IgD-negative memory B cell (primary cell): ENCODE data around the gene PKIB. TPM values are rescaled to one million over a fixed set of nuclear protein-coding genes. Genes with fewer than 3 reads are reported as not detected.
"Not testable (repeated sequence)": the region's sequence is repeated elsewhere in the genome, so short reads cannot be mapped to it uniquely, and the experiment has no call there.

ENCODE experiments used
- H3K27ac Mint-ChIP-seq, 3 donors: one replicate each; pipeline ENCODE4 v1.8.0; 2020 to 2022; ENCODE audit warnings: mild to moderate bottlenecking in 3 of 3, mixed read lengths in 3 of 3, moderate library complexity in 1 of 3
- H3K27me3 Mint-ChIP-seq: one replicate; pipeline ENCODE4 v1.8.0; 2021; ENCODE audit warnings: mixed read lengths
- H3K36me3 Mint-ChIP-seq: one replicate; pipeline ENCODE4 v1.8.0; 2020; ENCODE audit warnings: mild to moderate bottlenecking, mixed read lengths
- H3K4me1 Mint-ChIP-seq, 3 donors: one replicate each; pipeline ENCODE4 v1.8.0; 2020 to 2022; ENCODE audit warnings: mixed read lengths in 3 of 3, mild to moderate bottlenecking in 1 of 3
- H3K4me3 Mint-ChIP-seq, 4 donors: one replicate each; pipeline ENCODE4 v1.8.0; 2020 to 2022; ENCODE audit warnings: mild to moderate bottlenecking in 4 of 4, mixed read lengths in 4 of 4, moderate library complexity in 3 of 4
- H3K9me3 Mint-ChIP-seq, 3 donors: one replicate each; pipeline ENCODE4 v1.8.0; 2020 to 2021; ENCODE audit warnings: mixed read lengths in 3 of 3, mild to moderate bottlenecking in 1 of 3
- polyA plus RNA-seq: library from polyadenylated mRNA; unstranded; fragments of 300-500 nt; fragmentation: Illumina TruSeq; gene quantifications from one replicate; pipeline ENCODE4 v1.2.3, GENCODE V29; 2021

Gene PKIB
- polyA plus RNA-seq, 1 donor from 2014 or later = not detected

DNA sequence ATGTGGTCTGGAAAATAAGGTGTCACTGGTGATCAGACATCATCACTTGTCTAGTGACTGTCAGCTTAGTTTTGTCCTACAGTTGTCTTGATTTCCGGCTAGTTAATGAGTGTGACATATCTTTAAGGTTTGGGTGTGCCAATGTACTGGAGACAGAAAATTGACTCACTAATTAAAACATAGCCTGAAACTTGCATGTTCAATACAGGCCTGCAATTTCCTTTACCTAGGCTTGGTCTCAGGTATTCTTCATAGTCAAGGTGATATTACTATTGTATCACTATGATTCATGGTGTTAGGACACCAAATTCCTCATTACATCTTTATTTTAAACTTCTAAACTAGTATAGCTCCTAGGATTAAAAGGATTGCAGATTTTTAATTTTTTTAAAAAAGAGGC lies 32.4 kb downstream of the PKIB start:
- not testable (repeated sequence) for H3K27ac Mint-ChIP-seq, H3K4me3 Mint-ChIP-seq, H3K4me1 Mint-ChIP-seq, H3K27me3 Mint-ChIP-seq, H3K9me3 Mint-ChIP-seq, H3K36me3 Mint-ChIP-seq

DNA sequence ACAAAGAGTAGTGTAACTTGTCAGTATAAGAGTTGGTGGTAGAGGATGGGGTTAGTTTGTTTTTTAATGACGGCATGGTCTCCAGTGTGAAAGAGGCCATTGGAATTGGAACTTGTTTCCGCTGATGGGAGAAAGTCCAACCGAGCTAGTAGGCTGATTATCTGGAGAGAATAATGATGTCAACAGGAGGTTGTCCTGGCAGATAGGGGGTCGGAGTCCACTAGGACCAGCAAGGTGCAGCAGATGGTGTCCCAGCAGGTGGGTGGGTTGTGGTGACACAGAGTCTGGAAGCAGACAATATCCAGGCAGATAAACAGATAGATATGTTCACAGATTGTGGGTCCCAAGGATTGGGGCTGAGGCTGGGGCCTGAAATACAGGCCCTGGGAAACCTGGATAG lies 35.1 kb downstream of the PKIB start:
- Mint-ChIP-seq H3K9me3 (no peaks in the 10 kb centered on the region), H3K27me3 (no peaks in the 10 kb centered on the region)

DNA sequence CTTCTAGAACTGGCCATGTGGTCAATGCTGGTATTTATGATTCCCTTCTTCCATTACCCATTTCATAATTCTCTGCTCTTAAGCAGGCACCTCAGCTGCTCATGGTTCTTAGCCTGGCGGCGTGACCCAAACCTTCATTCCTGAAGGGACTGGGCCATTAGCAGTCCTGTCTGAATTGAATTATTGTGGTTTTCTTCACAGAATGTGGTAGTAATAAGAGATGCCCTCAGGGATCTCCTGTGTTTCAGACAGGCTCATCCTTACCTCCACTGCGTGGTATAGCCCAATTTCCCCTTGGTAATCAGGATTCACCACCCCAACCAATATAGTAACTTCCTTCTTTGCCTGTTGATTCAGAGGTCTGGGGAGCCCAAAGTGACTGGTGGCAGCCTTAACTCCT lies 37.6 kb downstream of the PKIB start:
- Mint-ChIP-seq H3K9me3 (no peaks in the 10 kb centered on the region), H3K36me3 (no peaks in the 10 kb centered on the region), H3K4me3 (no peak overlapping the region), H3K27me3 (no peaks in the 10 kb centered on the region), H3K27ac (no peak overlapping the region), H3K4me1 (no peaks in the 10 kb centered on the region)

More for the DNA sequence above, 35.1 kb downstream of the PKIB start:
- H3K27ac Mint-ChIP-seq = no peak overlapping the region
- H3K4me3 Mint-ChIP-seq = no peak overlapping the region
- H3K4me1 Mint-ChIP-seq = no peaks in the 10 kb centered on the region
- no peaks in the 10 kb centered on the region for H3K36me3 Mint-ChIP-seq

DNA sequence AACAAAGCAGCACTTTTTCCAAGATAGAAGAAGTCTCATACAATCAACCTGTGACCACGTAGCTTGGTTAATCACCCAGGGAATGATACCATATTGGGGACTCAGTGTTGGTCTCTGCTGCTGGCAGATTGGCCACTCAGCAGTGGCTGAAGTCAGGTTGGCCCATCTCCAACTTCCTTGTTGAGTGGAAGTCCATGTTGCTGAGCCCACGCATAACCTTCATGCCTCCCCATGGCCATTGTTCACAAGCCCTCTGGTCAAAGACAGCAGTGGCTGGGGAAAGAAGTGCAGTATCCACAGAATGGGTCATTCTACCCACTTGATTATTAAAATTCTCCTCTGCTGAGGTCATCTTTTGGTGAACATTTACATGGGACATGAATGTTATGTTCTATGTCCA lies 38.5 kb downstream of the PKIB start:
- Mint-ChIP-seq H3K27me3 (no peaks in the 10 kb centered on the region), H3K9me3 (no peaks in the 10 kb centered on the region), H3K36me3 (no peaks in the 10 kb centered on the region), H3K4me3 (no peak overlapping the region), H3K27ac (no peak overlapping the region), H3K4me1 (no peaks in the 10 kb centered on the region)

DNA sequence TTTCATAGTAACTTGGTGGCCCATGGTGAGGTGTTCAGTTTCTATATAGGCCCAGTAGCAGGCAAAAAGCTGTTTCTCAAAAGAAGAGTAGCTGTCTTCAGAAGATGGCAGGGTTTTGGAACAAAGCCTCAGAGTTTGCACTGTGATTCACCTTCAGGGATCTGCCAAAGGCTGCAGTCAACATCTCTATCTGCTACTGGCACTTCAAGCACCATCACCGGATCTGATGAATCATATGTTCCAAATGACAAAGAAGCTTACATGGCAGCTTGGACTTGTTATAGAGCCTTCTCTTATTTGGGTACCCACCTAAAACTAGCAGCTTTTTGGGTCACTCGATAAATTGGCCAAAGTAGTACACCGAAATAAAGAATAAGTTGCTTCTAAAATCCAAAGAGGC lies 39.5 kb downstream of the PKIB start:
- Mint-ChIP-seq H3K36me3 (no peaks in the 10 kb centered on the region), H3K27ac (no peak overlapping the region), H3K27me3 (no peaks in the 10 kb centered on the region), H3K4me3 (no peak overlapping the region), H3K9me3 (no peaks in the 10 kb centered on the region), H3K4me1 (no peaks in the 10 kb centered on the region)

DNA sequence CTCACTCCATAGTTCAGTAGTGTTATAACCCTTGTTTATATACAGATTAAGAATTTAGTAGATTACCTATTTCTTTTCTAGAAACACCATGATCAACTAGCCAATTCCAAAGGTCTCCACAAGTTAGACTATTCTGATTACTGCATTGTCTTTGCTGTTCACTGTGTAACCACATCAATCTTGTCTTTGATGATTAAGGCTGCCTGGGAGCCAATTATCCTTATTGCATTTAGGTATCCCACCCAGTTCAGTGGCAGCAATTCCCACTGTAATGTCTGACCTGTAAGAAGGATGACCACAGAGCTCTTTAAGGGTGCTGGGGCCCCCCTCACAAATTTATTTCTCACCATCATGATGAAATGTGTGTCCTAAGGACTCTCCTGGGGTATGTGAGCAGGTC lies 40.2 kb downstream of the PKIB start:
- no peaks in the 10 kb centered on the region for H3K4me1 Mint-ChIP-seq
- no peaks in the 10 kb centered on the region for H3K27me3 Mint-ChIP-seq
- no peaks in the 10 kb centered on the region for H3K9me3 Mint-ChIP-seq
- no peak overlapping the region for H3K4me3 Mint-ChIP-seq
- no peaks in the 10 kb centered on the region for H3K36me3 Mint-ChIP-seq
- H3K27ac Mint-ChIP-seq = no peak overlapping the region

DNA sequence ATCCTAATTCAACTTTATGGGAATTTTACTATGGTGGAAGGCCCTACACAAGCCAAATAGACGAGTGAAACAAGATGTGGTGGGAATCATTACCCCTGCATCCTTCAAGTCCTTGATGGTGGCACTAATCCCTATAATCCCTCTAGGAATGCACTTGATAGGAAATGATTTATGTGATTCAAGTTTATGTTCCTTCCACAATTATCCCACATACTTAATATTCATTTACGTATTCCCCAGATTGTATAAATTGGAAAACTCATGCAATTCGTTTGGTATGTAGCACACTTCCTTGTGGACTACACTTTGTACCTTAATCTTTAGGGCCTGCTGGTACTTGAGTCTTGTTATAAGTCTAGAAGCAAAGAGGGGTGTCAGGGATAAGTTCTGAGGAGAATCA lies 40.8 kb downstream of the PKIB start:
- Mint-ChIP-seq H3K27me3 (no peaks in the 10 kb centered on the region), H3K4me3 (no peak overlapping the region), H3K4me1 (no peaks in the 10 kb centered on the region), H3K9me3 (no peaks in the 10 kb centered on the region), H3K27ac (no peak overlapping the region), H3K36me3 (no peaks in the 10 kb centered on the region)

DNA sequence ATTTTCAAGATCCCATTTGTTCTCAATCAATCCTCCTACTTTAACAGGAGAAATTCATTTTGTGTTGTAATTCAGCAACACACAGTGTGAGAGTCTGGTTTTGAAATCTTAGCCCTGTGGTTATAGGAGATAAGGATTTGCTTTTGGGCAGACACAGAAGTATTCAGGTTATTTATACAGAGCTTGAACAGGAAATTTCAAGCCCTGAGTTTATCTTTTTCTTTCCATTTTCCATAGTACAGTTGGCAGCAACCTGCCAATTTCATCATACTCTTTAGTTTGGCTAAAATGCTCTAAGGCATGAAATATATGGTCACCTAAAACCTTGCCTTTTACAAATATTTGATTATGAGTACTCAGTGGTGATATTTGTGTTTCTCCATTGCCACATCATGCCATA lies 41.4 kb downstream of the PKIB start:
- no peak overlapping the region for H3K27ac Mint-ChIP-seq
- H3K4me1 Mint-ChIP-seq = no peaks in the 10 kb centered on the region
- no peaks in the 10 kb centered on the region for H3K36me3 Mint-ChIP-seq
- no peak overlapping the region for H3K4me3 Mint-ChIP-seq
- no peaks in the 10 kb centered on the region for H3K27me3 Mint-ChIP-seq
- no peaks in the 10 kb centered on the region for H3K9me3 Mint-ChIP-seq

DNA sequence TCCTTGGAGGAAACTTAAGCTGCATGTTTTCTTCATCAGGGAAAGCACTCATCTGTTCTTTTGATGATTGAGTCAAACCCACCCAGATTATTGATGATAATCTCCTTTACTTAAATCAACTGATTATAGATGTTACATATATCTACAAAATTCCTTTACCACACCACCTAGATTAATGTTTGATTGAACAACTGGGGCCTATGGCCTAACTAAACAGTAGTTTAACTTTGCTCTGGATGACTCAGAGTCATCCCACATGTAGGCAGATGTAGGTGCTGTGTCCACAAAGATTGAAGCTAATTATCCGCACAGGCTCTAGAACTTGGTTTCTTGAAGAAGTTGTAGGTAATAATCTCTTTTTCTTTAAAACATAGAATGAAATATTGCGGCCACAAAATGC lies 42.2 kb downstream of the PKIB start:
- Mint-ChIP-seq H3K36me3 (no peaks in the 10 kb centered on the region), H3K4me1 (no peaks in the 10 kb centered on the region), H3K27me3 (no peaks in the 10 kb centered on the region), H3K9me3 (no peaks in the 10 kb centered on the region), H3K4me3 (no peak overlapping the region), H3K27ac (no peak overlapping the region)

DNA sequence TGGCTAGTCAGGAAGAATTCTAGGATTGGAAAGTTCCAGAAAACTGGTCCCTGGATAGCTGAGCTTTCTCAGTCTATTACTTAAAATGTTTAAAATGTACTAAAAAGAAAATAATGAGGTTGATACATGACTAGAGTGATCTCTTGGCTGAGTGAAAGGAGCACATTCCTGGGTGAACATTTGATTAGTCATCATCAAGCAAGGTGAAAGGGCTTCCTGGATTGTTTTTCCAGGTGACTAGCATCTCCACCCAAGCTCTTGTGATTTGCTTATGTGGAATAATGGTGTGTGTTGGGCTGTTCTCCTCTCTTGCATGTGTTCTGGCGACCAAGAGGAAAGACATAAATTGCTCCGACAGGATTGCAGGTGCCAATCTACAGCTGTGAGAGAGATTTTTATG lies 42.9 kb downstream of the PKIB start:
- no peaks in the 10 kb centered on the region for H3K4me1 Mint-ChIP-seq
- no peaks in the 10 kb centered on the region for H3K27me3 Mint-ChIP-seq
- H3K4me3 Mint-ChIP-seq = no peak overlapping the region
- H3K36me3 Mint-ChIP-seq = no peaks in the 10 kb centered on the region
- H3K9me3 Mint-ChIP-seq = no peaks in the 10 kb centered on the region
- H3K27ac Mint-ChIP-seq = no peak overlapping the region

DNA sequence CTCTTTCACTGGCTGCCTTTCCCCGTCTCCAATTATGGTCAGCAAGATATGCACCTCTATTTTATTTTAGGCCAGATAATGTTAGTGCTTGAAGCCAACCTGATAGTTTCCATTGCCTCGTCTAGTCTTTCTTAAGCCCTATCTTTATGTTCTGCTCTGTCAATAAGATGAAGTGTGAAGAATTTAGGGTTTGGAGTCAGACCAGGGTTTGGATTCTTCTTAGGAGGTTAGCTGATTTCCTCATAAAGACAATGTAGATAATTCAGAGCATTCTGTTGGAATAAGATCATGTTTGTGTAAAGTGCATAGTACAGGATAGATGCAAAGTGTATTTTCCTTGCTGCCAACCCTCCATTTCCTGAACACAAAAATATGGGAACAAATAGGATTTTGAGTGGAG lies 43.8 kb downstream of the PKIB start:
- Mint-ChIP-seq H3K4me1 (no peaks in the 10 kb centered on the region), H3K27me3 (no peaks in the 10 kb centered on the region), H3K27ac (no peak overlapping the region), H3K36me3 (no peaks in the 10 kb centered on the region), H3K4me3 (no peak overlapping the region), H3K9me3 (no peaks in the 10 kb centered on the region)

DNA sequence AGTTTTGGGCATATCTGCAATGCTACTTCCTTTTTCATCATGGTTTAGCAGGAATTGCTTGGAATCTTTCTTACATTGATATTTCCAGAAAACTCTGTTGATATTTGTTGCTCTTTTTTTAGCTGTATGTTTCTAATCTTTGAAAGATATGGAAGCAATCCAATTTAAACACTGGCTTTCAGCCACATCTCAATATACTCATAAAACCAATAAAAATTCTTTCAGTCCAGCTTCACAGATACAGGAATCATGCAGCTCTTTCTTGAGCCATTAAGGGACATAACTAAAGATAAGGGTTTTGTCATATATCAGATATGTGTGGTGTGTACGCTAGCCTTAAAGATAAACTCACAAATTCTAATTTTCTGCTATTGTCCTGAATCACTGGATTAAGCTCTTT lies 47.4 kb downstream of the PKIB start:
- H3K4me3 Mint-ChIP-seq = no peak overlapping the region

DNA sequence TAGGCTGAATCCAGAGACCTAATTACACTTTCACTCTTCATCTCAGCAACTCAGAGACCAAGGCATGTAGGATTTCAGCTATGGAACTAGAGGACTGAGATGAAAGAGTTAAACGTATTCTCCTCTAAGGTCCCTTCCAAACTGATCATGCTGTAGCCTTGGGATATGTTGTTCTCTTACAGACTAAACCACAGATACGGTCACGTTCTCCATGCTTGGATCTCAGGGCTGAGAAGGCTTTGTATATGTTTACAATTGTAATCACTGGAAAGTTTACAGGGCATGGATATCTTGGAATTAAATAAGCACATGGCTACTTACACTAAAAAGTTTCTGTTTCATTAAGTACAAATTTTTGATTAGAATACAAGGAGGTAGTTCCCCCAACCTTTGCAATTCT lies 50.1 kb downstream of the PKIB start:
- H3K4me3 Mint-ChIP-seq = no peak overlapping the region
- H3K36me3 Mint-ChIP-seq = no peaks in the 10 kb centered on the region
- no peak overlapping the region for H3K27ac Mint-ChIP-seq
- no peaks in the 10 kb centered on the region for H3K4me1 Mint-ChIP-seq
- peaks cover 0 to 2% (median 0%) of the 10 kb centered on the region in 3 donors for H3K9me3 Mint-ChIP-seq
- no peaks in the 10 kb centered on the region for H3K27me3 Mint-ChIP-seq

More for the DNA sequence above, 47.4 kb downstream of the PKIB start:
- Mint-ChIP-seq H3K27me3 (no peaks in the 10 kb centered on the region), H3K9me3 (no peaks in the 10 kb centered on the region), H3K27ac (no peak overlapping the region), H3K4me1 (no peaks in the 10 kb centered on the region), H3K36me3 (no peaks in the 10 kb centered on the region)

DNA sequence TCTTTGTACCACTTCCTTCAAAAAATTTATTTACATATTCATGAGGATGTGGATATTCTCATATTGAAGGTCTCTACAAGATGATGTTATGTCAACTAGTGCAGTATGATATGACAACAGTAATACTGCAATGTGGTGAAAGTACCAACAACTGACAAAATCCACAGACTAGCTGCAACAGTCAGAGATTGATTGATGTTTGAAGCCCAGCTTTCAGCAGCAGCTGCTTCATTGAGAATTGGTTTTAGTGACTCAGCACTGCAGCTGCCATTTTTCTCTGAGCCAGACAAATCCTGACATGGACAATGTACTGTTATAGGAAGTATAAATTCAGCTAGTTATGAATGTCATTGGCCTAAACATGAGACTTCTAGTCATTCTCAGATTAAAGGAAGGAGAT lies 53.8 kb downstream of the PKIB start:
- Mint-ChIP-seq H3K4me1 (no peaks in the 10 kb centered on the region), H3K27me3 (no peaks in the 10 kb centered on the region), H3K9me3 (peaks cover 0 to 2% (median 0%) of the 10 kb centered on the region in 3 donors), H3K4me3 (no peak overlapping the region), H3K36me3 (no peaks in the 10 kb centered on the region), H3K27ac (no peak overlapping the region)

DNA sequence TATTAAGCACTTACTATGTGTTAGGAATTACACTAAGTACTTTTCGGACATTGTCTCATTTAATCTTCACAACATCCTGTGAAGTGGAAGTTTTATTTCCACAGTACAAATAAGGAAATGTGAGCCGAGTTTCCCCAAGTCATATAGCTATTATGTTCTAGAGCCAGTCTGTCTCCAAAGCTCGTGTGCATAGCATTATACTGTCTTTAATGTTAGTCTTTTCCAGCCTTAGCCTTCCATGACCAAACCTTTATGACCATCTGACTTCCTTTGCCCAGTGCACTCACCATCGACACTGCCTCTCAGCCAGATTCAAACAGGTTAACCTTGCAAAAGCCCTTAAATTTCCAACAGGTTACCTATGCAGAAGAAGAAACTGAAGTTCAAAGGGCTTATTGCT lies 55.7 kb downstream of the PKIB start:
- Mint-ChIP-seq H3K36me3 (no peaks in the 10 kb centered on the region), H3K4me3 (no peak overlapping the region), H3K27me3 (no peaks in the 10 kb centered on the region), H3K27ac (no peak overlapping the region), H3K4me1 (no peaks in the 10 kb centered on the region), H3K9me3 (peaks cover 0 to 2% (median 2%) of the 10 kb centered on the region in 3 donors)

DNA sequence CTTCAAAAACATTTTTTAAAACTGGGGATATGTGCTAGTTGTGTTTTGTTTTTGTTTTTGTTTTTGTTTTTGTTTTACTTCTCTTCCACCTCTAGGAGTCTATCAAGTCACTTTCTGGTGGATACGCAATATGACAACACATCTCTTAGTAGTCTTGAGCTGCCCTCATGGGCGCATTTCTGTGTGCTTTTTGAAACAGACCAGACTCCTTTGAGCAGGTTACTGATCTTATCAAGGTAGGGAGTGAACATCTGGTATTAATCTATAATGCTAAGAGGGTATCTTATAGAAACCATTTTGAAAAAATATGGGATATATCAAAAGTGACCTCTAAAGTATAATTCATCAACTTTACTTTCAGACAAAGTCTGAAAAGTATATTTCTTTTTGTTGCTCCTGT lies 56.2 kb downstream of the PKIB start:
- Mint-ChIP-seq H3K4me3 (no peak overlapping the region), H3K36me3 (no peaks in the 10 kb centered on the region), H3K9me3 (peaks cover 0 to 2% (median 2%) of the 10 kb centered on the region in 3 donors), H3K27ac (no peak overlapping the region), H3K27me3 (no peaks in the 10 kb centered on the region), H3K4me1 (no peaks in the 10 kb centered on the region)

DNA sequence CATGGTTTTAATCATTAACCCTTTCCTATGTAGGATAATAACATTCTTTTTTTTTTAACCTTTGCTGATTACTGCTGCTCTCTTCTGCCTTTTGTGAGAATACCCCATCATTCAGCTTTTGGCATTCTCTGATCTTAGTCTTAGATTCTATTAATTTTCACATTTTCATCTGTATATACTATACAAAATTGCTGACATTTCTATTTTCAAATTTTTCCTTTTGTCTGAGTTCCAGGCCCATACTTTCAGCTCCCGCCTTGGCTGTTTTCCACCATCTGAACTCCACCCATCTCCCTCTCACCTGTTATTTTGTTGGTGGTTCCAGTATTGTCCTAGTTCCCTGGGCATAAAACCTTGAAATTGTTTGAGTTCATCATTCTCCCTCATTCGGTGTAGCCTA lies 59.2 kb downstream of the PKIB start:
- no peak overlapping the region for H3K27ac Mint-ChIP-seq
- no peaks in the 10 kb centered on the region for H3K36me3 Mint-ChIP-seq
- H3K27me3 Mint-ChIP-seq = no peaks in the 10 kb centered on the region
- H3K4me1 Mint-ChIP-seq = peaks cover 4 to 12% (median 7%) of the 10 kb centered on the region in 3 donors
- H3K9me3 Mint-ChIP-seq = peaks cover 0 to 2% (median 0%) of the 10 kb centered on the region in 3 donors
- no peak overlapping the region for H3K4me3 Mint-ChIP-seq
